Activated CD8-positive, alpha-beta memory T cell treated with anti-CD3 and anti-CD28 coated beads for 24 hours (primary cell): ENCODE measurements around the gene GUK1.

Experiments used
- DNase-seq: peaks from one replicate; pipeline ENCODE4 v3.0.0-alpha.2; 2020

The GUK1 gene, protein sequence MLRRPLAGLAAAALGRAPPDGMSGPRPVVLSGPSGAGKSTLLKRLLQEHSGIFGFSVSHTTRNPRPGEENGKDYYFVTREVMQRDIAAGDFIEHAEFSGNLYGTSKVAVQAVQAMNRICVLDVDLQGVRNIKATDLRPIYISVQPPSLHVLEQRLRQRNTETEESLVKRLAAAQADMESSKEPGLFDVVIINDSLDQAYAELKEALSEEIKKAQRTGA

DNA sequence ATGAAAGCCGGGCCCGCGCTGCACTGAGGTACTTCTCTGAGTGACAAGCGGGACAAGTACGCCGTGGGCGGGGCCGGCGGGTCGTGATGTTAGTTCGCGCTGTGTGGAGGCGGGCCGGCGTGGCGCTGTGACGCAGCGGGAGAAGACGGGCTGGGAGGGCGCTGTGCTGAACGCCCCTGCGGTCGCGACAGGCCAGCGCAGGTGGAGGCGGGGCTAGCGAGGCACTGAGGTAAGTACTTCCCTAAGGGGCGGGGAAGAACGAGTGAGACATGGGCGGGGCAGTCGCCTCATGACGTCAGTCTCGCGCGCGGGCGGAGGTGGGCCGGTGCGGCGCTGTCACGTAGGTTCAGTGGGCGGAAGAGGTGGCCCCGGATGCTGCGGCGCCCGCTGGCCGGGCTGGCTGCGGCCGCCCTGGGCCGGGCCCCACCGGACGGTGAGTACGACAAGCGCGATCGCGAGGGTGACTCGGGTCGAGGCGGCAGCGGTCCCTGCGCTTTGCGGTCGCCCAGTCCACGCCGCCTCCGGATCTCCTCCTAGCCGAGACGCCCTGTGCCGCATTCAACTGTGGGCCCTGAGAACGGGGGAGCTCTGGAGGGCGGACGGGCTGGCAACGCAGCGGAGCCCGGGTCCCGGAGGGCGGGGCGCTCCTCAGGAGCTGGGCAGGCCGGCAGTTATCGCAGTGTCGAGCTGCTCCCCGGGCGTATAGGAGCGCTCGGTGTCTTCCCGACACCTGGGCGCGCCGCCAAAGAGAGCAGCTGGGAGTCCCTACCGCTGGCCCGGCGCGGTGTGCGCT, at the start of gene GUK1:
GUK1 (plus strand) TSS at position 349 of the 793 bp plus-strand sequence; CDS start at position 373, 24 bp downstream.
- DNase-seq: peak; percentile 100

DNA sequence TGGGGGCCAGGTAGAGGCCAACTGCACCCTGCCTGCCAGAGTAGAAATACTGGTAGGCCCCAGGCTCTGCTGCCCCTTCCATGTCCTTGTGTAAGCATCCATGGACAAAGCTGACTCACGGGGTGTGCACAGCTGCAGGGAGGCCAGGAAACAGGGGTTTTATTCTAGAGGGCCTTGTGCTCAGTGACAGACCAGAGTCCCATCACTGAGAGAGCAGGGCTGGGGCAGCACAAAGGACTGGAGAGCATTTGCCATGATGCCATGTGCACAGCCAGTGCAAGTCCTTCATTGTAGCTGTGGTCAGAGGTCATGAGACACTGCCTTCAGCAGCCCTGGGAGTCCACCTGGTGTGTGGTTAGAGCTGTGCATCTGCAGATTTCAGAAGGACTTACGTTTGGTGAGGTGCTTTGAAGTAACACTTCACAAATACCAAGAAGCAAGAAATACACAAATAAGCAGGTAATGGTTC, 49.4 kb upstream of the GUK1 start:
- no peak for DNase-seq

DNA sequence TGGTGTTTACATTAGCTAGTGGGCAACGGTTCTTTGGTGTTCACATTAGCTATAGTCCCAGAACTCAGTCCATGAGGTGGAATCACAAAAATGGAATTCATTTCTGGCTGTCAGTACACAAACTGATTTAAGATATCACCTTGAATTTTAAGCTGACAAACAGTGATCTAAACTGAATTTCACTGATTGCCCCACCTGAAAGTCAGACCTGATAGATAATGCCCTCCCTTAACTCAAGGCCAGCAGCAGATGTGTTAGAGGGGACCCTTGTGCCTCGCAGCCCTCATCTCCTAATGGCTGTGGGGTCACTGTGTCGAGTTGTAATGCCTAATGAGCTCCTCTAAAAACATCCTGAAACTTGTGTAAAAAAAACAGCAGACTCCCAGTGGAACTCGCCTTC, 49.0 kb upstream of the GUK1 start:
- no peak for DNase-seq

DNA sequence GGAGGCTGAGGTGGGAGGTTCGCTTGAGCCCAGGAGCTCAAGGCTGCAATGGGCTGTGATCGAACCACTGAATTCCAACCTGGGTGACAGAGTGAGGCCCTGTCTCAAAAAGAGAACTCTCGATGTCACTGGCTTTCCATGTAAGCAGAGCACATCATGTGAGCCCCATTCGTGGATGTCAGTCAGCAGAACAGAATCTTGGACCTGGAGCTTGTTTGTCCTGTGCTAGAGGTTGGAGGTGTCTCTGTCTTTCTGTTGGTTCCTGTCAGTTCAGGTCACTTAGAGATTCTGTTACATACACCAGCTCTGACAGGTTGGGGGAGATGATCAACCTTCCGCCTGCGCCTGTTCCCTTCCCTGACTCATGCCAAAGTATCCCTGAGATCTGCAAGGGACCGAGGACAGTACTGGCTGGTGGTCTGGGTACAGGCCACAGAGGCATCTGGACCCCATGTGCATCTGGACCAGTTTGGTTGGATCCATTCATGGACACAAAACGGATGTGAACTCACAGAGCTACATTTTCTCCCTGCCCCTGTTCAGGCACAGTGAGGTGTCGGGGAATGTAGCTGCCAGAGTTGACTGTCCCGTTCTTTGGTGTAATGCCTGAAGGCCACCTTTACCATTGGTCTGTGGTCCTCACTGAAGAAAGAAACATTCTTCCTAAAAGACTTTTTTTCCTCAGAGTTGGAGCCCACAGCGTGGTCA, 47.6 kb upstream of the GUK1 start:
- DNase-seq: no peak

DNA sequence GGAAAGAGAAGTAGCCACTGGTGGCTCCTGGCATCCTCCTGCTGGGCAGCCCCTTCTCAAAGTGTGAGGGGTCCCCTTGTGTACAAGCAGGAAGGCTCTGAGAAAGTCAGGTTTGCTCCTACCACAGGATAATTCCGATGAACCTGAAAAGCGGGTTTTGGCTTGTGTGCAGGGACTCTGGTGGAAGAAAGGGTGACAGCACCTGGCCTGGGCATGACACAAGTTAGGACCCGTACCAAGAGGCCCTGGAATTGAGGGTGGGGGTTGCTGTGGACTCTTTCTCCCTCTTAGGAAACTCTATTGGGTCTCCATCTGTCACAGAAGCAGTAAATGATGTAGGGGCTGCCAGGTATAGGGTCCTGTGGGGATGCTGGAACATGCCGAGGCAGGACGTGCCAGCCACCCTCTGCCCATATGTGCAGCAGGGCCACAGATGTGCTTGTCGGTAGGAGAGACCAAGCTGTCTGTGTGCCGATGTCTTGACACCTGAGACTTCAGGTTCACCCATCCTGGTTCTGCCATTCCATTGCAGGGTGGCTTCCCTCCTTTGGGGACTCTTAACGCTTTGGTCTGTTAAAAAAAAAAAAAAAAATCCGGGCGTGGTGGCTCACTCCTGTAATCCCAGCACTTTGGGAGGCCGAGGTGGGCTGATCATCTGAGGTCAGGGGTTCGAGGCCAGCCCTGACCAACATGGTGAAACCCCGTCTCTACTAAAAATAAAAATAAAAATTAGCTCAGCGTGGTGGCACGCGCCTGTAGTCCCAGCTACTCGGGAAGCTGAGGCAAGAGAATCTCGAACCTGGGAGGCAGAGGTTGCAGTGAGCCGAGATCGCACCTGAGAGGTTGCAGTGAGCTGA, 46.8 kb upstream of the GUK1 start:
- peak; percentile 51 for DNase-seq

GRCh38 chr1:228094432-228095016, 45.6 kb upstream of the GUK1 start:
- no peak for DNase-seq

DNA sequence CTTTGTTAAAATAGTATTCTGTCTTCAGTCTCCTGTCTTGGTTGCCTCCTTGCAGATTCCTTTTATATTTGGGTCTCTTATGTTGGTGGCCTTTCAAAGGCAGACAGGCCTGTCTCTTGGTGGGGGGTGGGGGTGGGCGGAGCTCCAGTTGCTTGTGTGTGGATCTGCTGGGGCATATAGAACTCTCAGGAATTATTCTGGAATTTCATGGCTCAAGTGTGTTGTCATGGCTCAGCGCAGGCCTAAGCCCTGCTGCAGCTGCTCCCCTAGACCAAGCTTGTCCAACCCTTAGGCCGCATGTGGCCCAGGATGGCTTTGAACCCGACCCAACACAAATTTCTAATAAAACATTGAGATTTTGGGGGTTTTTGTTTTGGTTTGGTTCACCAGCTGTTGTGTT, 44.9 kb upstream of the GUK1 start:
- peak; percentile 45 for DNase-seq

- DNase-seq: no peak
These were observed 44.1 kb upstream of the GUK1 start for GRCh38 chr1:228095938-228096337.

DNA sequence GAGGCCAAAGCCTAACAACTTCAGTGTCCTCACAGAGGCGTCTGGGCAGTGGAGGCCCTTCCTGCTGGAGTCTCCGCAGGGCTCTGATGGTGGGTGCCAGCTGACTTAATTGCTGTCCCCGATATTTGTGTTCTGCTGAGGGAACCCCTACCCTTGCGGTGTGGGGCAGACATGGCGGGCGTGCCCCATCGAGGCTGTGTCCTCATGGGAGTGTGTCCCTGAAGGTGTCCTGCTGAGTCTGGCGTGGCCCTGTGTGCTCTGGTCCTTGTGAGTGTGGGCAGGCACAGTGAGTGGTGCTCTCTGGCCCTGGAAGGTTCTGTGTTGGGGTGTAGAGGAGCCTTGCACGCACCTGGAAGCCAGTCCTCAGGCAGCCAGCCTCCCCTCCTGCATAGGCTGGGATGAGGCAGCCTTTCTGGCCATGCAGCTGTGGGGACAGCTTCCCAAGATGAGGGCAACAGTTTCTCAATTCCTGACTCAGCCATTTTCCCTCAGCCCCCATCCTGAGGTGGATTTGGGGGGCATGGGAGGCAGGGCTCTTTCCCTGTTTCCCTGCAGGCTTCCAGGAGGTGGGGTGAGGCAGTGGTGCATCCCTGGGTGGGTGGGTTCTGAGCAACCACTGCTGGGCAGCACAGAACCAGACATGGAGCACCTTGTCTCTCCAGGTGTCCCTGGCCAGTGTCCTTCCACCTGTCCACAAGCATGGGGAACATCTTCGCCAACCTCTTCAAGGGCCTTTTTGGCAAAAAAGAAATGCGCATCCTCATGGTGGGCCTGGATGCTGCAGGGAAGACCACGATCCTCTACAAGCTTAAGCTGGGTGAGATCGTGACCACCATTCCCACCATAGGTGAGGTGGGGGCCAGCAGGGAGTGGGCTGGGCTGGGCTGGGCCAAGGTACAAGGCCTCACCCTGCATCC, 43.4 kb upstream of the GUK1 start:
- DNase-seq: peak; percentile 54

GRCh38 chr1:228097333-228098081, 42.6 kb upstream of the GUK1 start:
- DNase-seq: peak; percentile 55

GRCh38 chr1:228098323-228098931, 41.7 kb upstream of the GUK1 start:
- DNase-seq: peak; percentile 54

DNA sequence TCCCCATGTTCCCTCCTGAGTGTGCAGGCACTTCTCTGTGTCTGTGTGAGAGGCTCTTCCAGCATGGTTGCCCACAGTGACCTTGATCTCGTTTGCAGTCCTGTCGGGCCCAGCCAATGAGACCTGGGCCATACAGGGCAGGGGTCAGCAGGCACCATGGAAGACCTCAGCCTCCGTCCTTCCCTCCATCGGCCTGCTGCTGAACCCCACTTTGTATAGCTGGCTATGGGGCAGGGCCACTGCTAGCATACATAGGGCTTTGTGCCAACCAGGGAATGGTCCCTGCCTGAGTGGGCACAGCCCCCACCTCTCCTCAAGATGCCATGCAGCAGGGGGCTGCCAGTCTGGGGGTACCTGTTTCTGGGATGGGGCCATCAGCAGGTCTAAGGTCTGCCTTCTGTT, 40.7 kb upstream of the GUK1 start:
- peak; percentile 55 for DNase-seq

GRCh38 chr1:228100822-228101613, 39.1 kb upstream of the GUK1 start:
- DNase-seq: peak; percentile 63

DNA sequence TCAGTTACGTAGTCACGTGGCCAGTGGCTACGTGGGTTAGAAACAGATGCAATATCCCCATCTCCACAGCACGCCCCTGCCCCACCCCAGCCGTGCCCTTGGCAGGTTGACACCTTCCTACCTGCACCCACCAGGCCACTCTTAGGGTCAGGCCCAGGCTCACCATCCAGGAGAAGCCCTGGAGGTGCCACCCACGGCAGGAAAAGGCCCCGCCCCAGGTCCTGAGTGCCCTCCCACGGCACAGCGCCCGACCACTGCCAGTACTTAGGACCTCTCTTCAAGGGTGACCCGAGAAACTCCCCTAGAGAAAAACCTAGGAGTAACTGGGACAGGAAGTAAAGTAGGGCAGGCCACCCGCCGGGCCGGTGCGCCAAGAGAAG, 38.5 kb upstream of the GUK1 start:
- DNase-seq: peak; percentile 65

- DNase-seq: peak; percentile 80
These were observed 37.9 kb upstream of the GUK1 start for GRCh38 chr1:228101994-228102790.

GRCh38 chr1:228102791-228103620, 37.1 kb upstream of the GUK1 start, which contains the start of gene C1orf35:
TSS of gene C1orf35 (minus strand) at chr1:228103325. CDS start at chr1:228103227, 98 bp downstream.
- peak; percentile 98 for DNase-seq
